ENCODE measurements around the gene TEDC1. TPM values are rescaled to one million over a fixed set of nuclear protein-coding genes. Genes with fewer than 3 reads are reported as not detected.

Gene TEDC1
- total RNA-seq, 4 donors from 2014 or later: 7.1 to 12.8 (median 7.6) TPM

DNA sequence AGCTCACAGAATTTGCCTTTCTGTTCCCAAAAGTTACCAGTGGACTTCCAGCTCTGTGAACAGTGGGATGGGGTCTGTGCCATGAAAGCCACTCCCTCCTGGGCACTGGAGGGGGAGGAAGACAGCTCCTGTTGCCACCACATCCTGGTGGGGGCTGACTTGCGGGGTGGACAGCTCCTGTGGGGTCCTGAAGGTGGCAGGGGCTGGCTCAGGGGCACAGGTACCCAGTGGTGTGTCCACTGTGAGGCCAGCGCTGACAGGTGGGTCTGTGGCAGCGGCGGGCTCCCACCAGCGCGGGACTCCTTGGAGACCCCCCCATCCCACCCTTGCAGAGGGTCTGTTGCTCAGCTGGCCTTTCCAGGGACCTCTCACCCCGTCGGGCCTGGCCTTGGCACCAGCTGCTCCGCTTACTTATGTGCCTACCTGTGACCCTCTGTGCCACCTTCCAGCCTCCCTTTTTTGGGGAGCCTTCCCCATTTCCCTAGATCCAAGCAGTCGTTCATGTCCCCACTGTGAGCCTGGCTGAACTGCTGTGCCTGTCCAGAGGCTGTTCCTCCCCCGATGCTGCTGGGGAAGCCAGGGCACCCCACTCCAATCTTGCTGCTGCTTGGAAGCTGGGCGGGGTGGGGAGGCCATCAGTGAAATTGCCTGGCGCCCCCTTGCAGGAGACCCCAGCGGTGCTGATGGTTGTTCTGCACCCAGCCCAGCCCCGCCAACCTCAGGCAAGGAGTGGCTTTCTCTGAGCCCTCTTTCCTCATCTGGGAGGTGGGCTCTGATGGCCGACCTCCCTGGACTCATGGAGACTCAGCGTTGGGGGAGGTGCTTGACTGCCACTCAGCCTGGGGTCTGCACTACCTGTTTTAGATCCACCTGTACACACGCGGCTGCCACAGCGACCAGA is 2.2 kb downstream of the TEDC1 start:
- no peak overlapping the region for H3K4me3 ChIP-seq
- peaks cover 19 to 46% (median 29%) of the 10 kb centered on the region in 3 donors for H3K4me1 ChIP-seq
- DNase-seq: no peak
- no peaks in the 10 kb centered on the region for H3K27me3 ChIP-seq
- intact Hi-C loops (cut with DNase I): no loop called here
- 0 to 88% methylated on average over 1 to 6 of the region's 20 CpGs for WGBS, 2 donors
- H3K9me3 ChIP-seq: no peaks in the 10 kb centered on the region
- TF ChIP-seq, protein P1, sequence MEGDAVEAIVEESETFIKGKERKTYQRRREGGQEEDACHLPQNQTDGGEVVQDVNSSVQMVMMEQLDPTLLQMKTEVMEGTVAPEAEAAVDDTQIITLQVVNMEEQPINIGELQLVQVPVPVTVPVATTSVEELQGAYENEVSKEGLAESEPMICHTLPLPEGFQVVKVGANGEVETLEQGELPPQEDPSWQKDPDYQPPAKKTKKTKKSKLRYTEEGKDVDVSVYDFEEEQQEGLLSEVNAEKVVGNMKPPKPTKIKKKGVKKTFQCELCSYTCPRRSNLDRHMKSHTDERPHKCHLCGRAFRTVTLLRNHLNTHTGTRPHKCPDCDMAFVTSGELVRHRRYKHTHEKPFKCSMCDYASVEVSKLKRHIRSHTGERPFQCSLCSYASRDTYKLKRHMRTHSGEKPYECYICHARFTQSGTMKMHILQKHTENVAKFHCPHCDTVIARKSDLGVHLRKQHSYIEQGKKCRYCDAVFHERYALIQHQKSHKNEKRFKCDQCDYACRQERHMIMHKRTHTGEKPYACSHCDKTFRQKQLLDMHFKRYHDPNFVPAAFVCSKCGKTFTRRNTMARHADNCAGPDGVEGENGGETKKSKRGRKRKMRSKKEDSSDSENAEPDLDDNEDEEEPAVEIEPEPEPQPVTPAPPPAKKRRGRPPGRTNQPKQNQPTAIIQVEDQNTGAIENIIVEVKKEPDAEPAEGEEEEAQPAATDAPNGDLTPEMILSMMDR (IDR thresholded peaks at IDR 0.05): no peak
- no peak for TF ChIP-seq POLR2A (IDR thresholded peaks at IDR 0.05)
- no peak overlapping the region for H3K27ac ChIP-seq
- peaks cover 0 to 12% (median 0%) of the 10 kb centered on the region in 3 donors for H3K36me3 ChIP-seq

DNA sequence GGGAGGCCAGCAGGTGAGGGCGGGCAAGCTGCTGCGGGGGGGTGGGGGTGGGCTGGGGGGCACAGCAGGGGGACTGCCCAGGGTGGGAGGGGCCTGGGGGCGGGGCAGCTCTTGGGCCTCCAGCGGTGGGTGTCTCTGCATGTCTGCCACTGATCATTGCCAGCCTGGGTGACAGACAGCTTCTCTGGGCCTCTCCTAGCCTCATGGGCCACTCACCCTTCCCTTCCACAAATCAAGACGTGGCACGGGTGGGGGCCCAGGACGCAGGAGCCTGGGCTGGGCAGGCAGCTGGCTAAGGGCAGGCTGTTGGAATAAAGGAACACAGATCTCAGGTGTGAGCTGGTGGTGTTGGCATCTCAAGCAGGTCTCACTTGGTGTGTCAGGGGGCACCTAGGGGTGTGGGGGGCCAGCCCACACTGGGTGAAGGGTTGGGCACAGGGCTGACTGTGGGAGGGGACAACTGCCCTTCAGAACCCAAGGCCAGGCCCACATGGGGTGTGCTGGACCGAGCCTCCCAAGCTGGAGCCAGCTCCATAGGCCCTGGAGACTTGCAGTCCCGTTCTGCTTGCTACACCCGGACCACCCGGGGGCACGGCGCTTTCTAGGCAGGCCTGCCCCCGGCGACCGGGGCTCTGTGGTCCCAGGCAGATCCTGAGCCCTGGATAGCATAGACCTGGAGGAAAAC is 3.0 kb downstream of the TEDC1 start:
- H3K4me1 ChIP-seq: peaks cover 10 to 39% (median 21%) of the 10 kb centered on the region in 3 donors
- H3K9me3 ChIP-seq: no peaks in the 10 kb centered on the region
- H3K27ac ChIP-seq: no peak overlapping the region
- H3K36me3 ChIP-seq: peaks cover 0 to 12% (median 0%) of the 10 kb centered on the region in 3 donors
- no peaks in the 10 kb centered on the region for H3K27me3 ChIP-seq
- no peak overlapping the region for H3K4me3 ChIP-seq
- WGBS, 2 donors: 60% methylated on average over 1 of the region's 16 CpGs; no CpG with 5 or more reads in 1 of the 2 donors
- intact Hi-C loops (cut with DNase I): no loop called here
- no peak for TF ChIP-seq POLR2A (IDR thresholded peaks at IDR 0.05)
- TF ChIP-seq, protein P1 (IDR thresholded peaks at IDR 0.05): no peak
- no peak for DNase-seq

DNA sequence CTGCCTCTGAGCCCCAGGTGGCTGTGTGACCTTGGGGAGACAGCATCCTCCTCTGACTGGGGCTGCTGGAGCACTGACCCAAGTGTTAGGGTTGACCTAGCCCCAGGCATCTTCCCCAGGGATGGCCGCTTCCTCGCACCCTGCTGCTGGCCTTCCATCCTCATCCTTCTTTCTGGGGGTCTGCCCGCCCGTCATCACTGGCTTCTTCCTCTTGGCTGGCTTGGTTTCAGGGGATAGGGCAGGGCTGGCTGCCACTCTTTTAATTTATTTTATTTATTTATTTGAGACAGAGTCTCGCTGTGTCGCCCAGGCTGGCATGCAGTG is 3.5 kb downstream of the TEDC1 start:
- no peak for DNase-seq
- peaks cover 5 to 39% (median 16%) of the 10 kb centered on the region in 3 donors for H3K4me1 ChIP-seq
- TF ChIP-seq POLR2A (IDR thresholded peaks at IDR 0.05): no peak
- TF ChIP-seq, protein P1 (IDR thresholded peaks at IDR 0.05): no peak
- no peaks in the 10 kb centered on the region for H3K27me3 ChIP-seq
- intact Hi-C loops (cut with DNase I): no loop called here
- H3K9me3 ChIP-seq: no peaks in the 10 kb centered on the region
- 92 to 94% methylated on average over 6 of the region's 6 CpGs for WGBS, 2 donors
- H3K36me3 ChIP-seq: peaks cover 0 to 12% (median 0%) of the 10 kb centered on the region in 3 donors
- H3K4me3 ChIP-seq: no peak overlapping the region
- H3K27ac ChIP-seq: no peak overlapping the region

DNA sequence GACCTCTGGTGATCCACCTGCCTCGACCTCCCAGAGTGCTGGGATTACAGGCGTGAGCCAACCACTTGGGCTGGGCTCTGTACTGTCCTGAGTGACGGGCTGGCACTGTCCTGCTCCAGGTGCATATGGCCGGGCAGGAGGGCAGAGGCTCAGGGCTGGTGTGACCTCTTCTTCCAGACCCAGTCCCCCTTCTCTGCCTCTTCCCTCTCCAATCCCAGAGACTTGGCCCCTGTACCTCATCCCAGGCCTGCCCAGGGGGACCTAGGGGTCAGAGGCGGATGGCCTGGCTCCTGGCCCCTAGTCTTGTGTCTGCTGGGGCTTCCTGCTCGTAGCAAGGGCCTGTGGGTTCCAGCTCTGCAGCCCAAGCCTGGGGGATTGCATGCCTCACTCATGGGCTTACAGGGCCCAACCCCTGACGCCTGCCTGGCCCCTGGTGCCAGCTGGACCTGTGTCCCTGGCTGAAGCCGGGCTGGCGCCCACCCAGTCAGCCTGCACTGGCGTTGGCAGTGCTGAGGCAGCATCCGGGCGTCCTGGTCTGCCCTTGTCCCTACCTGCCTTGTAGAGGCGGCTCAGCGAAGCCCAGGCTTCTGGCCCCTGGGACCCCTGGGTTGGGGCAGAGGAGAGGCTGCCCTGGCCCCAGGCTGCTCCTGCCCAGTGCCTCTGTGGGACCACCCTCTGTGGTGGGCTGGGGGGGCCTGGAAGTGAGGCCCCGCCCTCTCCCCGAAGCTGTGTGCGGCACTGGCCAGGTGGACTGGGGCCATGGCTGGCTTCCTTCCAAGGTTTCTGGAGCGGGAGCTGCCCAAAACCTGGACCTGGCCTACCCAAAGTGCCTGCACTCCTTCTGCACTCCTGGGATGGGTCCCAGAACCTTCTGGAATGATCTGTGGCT is 4.3 kb downstream of the TEDC1 start:
- TF ChIP-seq POLR2A (IDR thresholded peaks at IDR 0.05): no peak
- TF ChIP-seq, protein P1 (IDR thresholded peaks at IDR 0.05): no peak
- Histone ChIP-seq H3K27me3 (no peaks in the 10 kb centered on the region), H3K4me1 (peaks cover 5 to 37% (median 9%) of the 10 kb centered on the region in 3 donors), H3K36me3 (peaks cover 0 to 12% (median 0%) of the 10 kb centered on the region in 3 donors), H3K27ac (no peak overlapping the region), H3K4me3 (no peak overlapping the region), H3K9me3 (no peaks in the 10 kb centered on the region)
- no peak for DNase-seq
- intact Hi-C loops (cut with DNase I): no loop called here
- WGBS, 2 donors: 91 to 92% methylated on average over 2 to 4 of the region's 18 CpGs
